ENCODE measurements around the gene MRPS23.
A peak's percentile ranks its signal among the peaks of the same experiment; 100 is the strongest.

MRPS23 gene

DNA sequence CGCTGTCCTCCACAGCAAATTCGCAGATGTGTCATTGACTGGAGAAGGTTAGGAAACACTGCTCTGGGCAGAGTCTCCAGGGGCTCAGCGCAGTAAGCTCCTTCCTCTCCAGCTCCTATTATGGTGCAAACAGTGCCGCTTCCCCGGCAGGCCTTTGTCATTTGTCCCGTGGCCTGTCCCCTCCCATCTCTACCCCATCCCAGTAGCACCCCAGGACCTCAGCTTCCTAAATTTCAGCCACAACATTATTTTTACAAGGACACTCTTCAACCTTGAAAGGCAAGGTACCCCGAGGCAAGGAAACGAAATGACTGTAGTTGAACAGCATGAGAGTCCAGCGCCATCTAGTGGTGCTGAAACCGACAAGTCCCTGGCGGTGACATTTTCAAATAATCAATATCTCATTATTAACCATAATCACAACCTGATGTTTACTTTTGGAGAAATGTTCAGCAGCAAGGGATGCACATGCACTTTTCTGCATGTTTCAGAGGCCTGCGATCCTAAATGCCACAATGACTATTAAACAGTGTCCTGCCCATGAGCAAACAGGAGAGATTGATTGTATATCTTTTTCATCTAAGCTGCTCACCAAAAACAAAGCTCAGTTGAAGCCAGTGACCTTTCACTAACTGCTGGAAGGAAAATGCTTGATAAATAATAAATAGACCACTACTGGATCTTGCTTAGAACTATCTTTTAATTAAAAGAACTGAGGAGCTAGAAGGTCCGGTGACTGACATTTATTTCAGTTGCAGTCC is 16.5 kb downstream of the MRPS23 start:
- Histone ChIP-seq H2AFZ (ENCODE audit: low read depth) (no peak overlapping the region; the same call in 1 of the 2 replicates), H3K36me3 (ENCODE audit: insufficient read depth) (no peaks in the 10 kb centered on the region), H4K20me1 (ENCODE audit: insufficient read depth) (no peaks in the 10 kb centered on the region), H3K9ac (no peak overlapping the region), H3K27me3 (ENCODE audit: insufficient read depth, low read depth) (no peaks in the 10 kb centered on the region), H3K4me2 (no peak overlapping the region), H3K4me1 (ENCODE audit: low read depth, poor library complexity, severe bottlenecking) (no peaks in the 10 kb centered on the region), H3K27ac (no peak overlapping the region), H3K4me3 (IDR thresholded peaks at IDR 0.05; ENCODE audit: insufficient read depth, low read depth, low read length) (no peak overlapping the region), H3K79me2 (ENCODE audit: insufficient read depth, low read depth) (no peaks in the 10 kb centered on the region)
- TF ChIP-seq, protein P1, sequence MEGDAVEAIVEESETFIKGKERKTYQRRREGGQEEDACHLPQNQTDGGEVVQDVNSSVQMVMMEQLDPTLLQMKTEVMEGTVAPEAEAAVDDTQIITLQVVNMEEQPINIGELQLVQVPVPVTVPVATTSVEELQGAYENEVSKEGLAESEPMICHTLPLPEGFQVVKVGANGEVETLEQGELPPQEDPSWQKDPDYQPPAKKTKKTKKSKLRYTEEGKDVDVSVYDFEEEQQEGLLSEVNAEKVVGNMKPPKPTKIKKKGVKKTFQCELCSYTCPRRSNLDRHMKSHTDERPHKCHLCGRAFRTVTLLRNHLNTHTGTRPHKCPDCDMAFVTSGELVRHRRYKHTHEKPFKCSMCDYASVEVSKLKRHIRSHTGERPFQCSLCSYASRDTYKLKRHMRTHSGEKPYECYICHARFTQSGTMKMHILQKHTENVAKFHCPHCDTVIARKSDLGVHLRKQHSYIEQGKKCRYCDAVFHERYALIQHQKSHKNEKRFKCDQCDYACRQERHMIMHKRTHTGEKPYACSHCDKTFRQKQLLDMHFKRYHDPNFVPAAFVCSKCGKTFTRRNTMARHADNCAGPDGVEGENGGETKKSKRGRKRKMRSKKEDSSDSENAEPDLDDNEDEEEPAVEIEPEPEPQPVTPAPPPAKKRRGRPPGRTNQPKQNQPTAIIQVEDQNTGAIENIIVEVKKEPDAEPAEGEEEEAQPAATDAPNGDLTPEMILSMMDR (conservative IDR thresholded peaks at IDR 0.05; ENCODE audit: low read depth, low read length): peak; percentile 98

DNA sequence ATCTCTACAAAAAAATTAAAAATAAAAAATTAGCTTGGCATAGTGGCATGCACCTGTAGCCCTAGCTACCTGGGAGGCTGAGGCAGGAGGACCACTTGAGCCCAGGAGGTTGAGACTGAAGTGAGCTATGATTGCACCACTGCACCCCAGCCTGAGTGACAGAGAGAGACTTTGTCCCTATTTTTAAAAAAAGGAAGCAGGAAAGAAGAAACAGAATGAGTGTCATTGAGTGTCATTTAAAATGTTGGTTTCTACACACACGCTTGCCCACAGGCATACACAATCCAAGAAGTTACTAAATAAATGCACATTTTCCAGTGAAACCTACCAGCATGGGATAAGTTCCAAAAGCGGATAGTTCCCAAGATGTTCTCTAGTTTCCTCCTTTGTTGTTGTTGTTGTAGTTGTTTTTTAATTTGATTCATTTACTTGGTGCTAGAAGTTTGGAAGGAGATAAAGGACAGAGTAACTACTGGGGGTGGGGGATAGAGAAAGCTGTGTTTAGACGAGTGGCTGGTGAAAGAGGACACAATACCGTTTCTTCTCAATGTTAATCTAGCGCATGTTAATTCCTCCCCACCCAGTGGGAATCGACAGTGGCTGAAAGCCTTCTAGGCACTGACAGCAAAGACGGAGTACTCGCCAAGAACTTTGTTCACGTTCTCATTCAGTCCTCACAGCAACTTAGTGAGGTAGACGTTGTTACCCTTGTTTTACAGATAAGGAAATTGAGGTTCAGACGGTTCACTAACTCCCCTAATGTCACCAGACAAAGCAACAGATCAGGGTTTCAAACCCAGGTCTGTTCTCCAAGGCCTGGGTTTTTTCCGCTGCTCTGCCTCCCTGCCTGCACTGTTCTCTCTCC is 17.3 kb downstream of the MRPS23 start:
- TF ChIP-seq, protein P1 (conservative IDR thresholded peaks at IDR 0.05; ENCODE audit: low read depth, low read length): no peak
- H3K9ac ChIP-seq: no peak overlapping the region
- H3K27me3 ChIP-seq (ENCODE audit: insufficient read depth, low read depth): no peaks in the 10 kb centered on the region
- no peaks in the 10 kb centered on the region for H3K79me2 ChIP-seq (ENCODE audit: insufficient read depth, low read depth)
- no peak overlapping the region for H3K27ac ChIP-seq
- no peak overlapping the region for H3K4me3 ChIP-seq (IDR thresholded peaks at IDR 0.05; ENCODE audit: insufficient read depth, low read depth, low read length)
- no peaks in the 10 kb centered on the region for H4K20me1 ChIP-seq (ENCODE audit: insufficient read depth)
- H3K36me3 ChIP-seq (ENCODE audit: insufficient read depth): no peaks in the 10 kb centered on the region
- H2AFZ ChIP-seq (ENCODE audit: low read depth): no peak overlapping the region; the same call in 1 of the 2 replicates
- H3K4me2 ChIP-seq: no peak overlapping the region
- no peaks in the 10 kb centered on the region for H3K4me1 ChIP-seq (ENCODE audit: low read depth, poor library complexity, severe bottlenecking)

DNA sequence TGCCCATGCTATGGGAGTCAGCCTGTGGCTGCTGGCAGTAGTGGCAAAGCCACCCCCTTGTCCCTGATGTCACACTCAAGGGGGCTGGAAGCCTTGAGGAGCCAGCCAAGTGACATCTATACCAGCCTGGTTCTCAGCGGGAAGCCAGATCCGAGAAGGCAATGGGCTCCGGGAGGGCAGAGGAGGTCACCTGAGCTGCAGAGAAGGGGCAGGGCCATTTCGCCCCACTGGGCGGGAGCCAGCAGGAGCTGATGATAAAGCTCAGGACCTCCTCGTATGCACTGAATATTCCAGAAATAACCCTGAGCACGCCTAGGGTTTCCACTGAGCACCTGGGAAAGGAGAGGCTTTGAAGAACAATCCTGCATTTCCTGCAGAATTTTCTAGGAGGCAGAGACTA is 19.0 kb downstream of the MRPS23 start:
- Histone ChIP-seq H3K4me1 (ENCODE audit: low read depth, poor library complexity, severe bottlenecking) (no peaks in the 10 kb centered on the region), H3K9ac (no peak overlapping the region), H3K27me3 (ENCODE audit: insufficient read depth, low read depth) (no peaks in the 10 kb centered on the region), H4K20me1 (ENCODE audit: insufficient read depth) (no peaks in the 10 kb centered on the region), H2AFZ (ENCODE audit: low read depth) (no peak overlapping the region), H3K36me3 (ENCODE audit: insufficient read depth) (no peaks in the 10 kb centered on the region), H3K4me2 (no peak overlapping the region), H3K79me2 (ENCODE audit: insufficient read depth, low read depth) (no peaks in the 10 kb centered on the region), H3K27ac (no peak overlapping the region), H3K4me3 (IDR thresholded peaks at IDR 0.05; ENCODE audit: insufficient read depth, low read depth, low read length) (no peak overlapping the region)
- TF ChIP-seq, protein P1 (conservative IDR thresholded peaks at IDR 0.05; ENCODE audit: low read depth, low read length): no peak

DNA sequence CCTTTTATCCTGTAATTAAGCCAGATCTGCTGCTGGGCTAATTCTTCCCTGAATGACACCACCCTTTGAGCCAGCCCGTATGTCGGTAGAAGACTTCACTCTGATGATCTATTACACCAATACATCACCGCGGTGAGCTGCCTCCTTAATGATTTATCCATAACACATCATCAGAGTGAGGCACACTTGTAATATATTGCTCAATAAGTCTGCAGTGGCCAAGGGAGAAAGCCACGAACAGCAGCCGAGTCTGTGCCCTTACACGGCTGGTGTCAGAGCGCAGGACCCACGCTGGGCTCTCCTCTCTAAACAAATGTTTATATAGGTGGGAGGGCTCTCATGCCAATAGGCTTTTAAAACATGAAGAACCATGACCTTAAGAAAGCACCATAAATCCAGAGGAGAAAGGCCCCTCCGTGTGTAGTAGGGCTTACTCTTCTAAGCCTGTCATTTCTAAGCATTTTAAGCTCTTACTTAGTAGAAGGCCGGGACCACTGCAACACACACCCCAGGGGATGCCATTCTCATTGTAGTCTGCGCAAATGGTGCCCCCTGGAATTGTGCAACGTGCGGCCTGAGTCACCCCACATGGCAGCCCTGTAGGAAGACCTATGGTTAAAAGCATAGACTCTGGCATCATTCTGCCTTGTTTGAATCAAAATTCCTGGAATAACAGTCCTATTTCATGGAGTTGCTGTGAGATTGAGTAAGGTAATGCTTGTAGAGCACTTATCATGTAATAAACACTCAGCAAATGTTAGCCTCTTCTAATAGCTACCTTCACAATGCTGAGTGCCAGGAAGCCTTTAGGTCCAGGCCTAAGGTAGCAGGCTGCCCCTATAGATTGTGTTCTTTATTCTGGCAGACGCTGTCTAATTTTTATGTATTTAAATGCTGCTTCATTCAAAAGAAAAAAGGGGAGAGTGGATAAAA is 26.1 kb downstream of the MRPS23 start:
- Histone ChIP-seq H3K4me1 (ENCODE audit: low read depth, poor library complexity, severe bottlenecking) (no peaks in the 10 kb centered on the region), H2AFZ (ENCODE audit: low read depth) (no peak overlapping the region), H3K4me2 (no peak overlapping the region), H3K79me2 (ENCODE audit: insufficient read depth, low read depth) (no peaks in the 10 kb centered on the region), H3K27ac (no peak overlapping the region), H3K9ac (no peak overlapping the region), H3K36me3 (ENCODE audit: insufficient read depth) (no peaks in the 10 kb centered on the region), H3K27me3 (ENCODE audit: insufficient read depth, low read depth) (no peaks in the 10 kb centered on the region), H3K4me3 (IDR thresholded peaks at IDR 0.05; ENCODE audit: insufficient read depth, low read depth, low read length) (no peak overlapping the region), H4K20me1 (ENCODE audit: insufficient read depth) (no peaks in the 10 kb centered on the region)
- TF ChIP-seq, protein P1 (conservative IDR thresholded peaks at IDR 0.05; ENCODE audit: low read depth, low read length): no peak
